Thymus (tissue), 11 donors: Measurements from ENCODE around the gene ANKRD18B. TPM values are rescaled to one million over a fixed set of nuclear protein-coding genes. Genes with fewer than 3 reads are reported as not detected.
"Not testable (repeated sequence)": the region's sequence is repeated elsewhere in the genome, so short reads cannot be mapped to it uniquely, and the experiment has no call there.

Experiments
- DNase-seq, 9 donors: peaks; one replicate each; pipeline ENCODE4 v3.0.0-alpha.2; 2013; ENCODE audit warnings: low spot score in 9 of 9, low read depth in 6 of 9, missing footprints in 1 of 9
- H3K27ac ChIP-seq, 2 donors: one replicate each; pipeline ENCODE4 v1.5.1; 2013; ENCODE audit warnings: control low read depth in 1 of 2, low read depth in 1 of 2, low read length in 1 of 2, mild to moderate bottlenecking in 1 of 2, moderate library complexity in 1 of 2
- H3K27me3 ChIP-seq, 2 donors: one replicate each; pipeline ENCODE4 v1.5.1; 2013; ENCODE audit warnings: low read length in 1 of 2; ENCODE audit not compliant: control insufficient read depth in 2 of 2, insufficient read depth in 1 of 2
- H3K36me3 ChIP-seq, 2 donors: one replicate each; pipeline ENCODE4 v1.5.1; 2013; ENCODE audit warnings: low read length in 1 of 2, mild to moderate bottlenecking in 1 of 2, moderate library complexity in 1 of 2; ENCODE audit not compliant: control insufficient read depth in 2 of 2, insufficient read depth in 2 of 2
- H3K4me1 ChIP-seq, 2 donors: one replicate each; pipeline ENCODE4 v1.5.1; 2013; ENCODE audit warnings: low read length in 2 of 2; ENCODE audit not compliant: control insufficient read depth in 2 of 2, insufficient read depth in 2 of 2
- H3K4me3 ChIP-seq, 2 donors: one replicate each; pipeline ENCODE4 v1.5.1; 2013; ENCODE audit warnings: low read length in 2 of 2, control low read depth in 1 of 2, mild to moderate bottlenecking in 1 of 2
- H3K9me3 ChIP-seq, 2 donors: one replicate each; pipeline ENCODE4 v1.5.1; 2013; ENCODE audit warnings: low read length in 1 of 2, mild to moderate bottlenecking in 1 of 2; ENCODE audit not compliant: control insufficient read depth in 2 of 2, insufficient read depth in 1 of 2
- WGBS: extraction: QIAGEN DNeasy Blood & Tissue Kit; methylation state at CpG from one replicate; pipeline ENCODE4 v1.1.7; 2013; 5-methylcytosine and 5-hydroxymethylcytosine counted together
- polyA plus RNA-seq: library from polyadenylated mRNA; stranded (reverse); fragments of 200-250 nt; gene quantifications from one replicate; pipeline ENCODE4 v1.2.3, GENCODE V29; 2013
- total RNA-seq: library from RNA; stranded (reverse); fragments of 120-200 nt; gene quantifications from one replicate; pipeline ENCODE4 v1.2.4, GENCODE V29; 2013
- donor health status: healthy.

Gene ANKRD18B
- total and polyA plus RNA-seq, 2 donors, result 1.0 to 2.5 TPM

DNA sequence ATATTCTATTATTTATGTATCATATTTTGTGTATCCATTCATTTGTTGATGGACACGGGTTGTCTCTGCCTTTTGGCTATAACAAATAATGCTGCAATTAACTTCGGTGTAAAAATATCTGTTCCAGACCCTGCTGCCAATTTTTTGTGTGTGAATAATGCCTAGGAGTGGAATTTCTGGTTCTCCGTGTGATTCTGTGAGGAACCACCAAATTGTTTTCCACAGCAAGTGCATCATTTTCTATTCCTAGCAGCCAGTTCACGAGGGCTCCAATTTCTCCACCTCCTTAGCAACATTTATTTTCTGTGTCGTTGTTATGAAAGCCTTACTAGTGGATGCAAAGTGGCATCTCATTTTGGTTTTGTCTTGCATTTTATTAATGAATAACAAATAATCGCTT, 2.2 kb upstream of the ANKRD18B start:
- not testable (repeated sequence) for H3K36me3 ChIP-seq, H3K9me3 ChIP-seq, H3K4me3 ChIP-seq, H3K27ac ChIP-seq, DNase-seq
- WGBS, result 84% methylated on average over 6 of the region's 6 CpGs
- Histone ChIP-seq H3K4me1 (peaks cover 6 to 12% of the 10 kb centered on the region in 2 donors), H3K27me3 (peaks cover 12 to 40% of the 10 kb centered on the region in 2 donors)

DNA sequence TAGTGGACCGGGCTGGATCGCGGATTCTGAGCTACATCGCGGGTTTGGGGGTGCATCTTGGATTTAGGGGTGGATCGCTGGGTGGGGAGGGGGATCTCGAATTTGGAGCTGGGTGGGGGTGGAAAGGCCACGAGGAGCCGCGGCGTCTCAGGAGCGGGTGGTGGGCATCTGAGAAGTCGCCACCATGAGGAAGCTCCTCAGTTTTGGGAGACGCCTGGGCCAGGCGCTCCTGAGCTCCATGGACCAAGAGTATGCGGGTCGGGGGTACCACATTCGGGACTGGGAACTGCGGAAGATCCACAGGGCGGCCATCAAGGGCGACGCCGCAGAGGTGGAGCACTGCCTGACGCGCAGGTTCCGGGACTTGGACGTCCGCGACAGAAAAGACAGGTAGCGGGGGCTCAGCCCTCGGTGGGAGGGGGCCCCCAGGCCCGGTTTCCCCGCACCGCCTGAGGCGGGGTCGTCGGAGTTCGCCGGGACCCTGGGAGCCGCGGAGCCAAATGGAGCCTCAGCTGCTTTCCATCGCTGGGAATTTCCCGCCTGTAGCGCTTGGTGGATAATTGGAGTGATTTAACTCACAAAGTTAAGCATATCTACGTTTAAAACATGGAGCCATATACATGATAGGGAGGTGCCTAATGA, 376 bp downstream of the ANKRD18B start:
- peak overlapping the region in 1 of 2 donors; percentile 31 for H3K27ac ChIP-seq
- DNase-seq, result peak in 2 of 9 donors; percentile 8 to 13
- WGBS, result 3% methylated on average over 45 of the region's 45 CpGs
- H3K27me3 ChIP-seq, result peaks cover 12 to 49% of the 10 kb centered on the region in 2 donors
- H3K4me1 ChIP-seq, result peaks cover 6 to 12% of the 10 kb centered on the region in 2 donors
- no peaks in the 10 kb centered on the region for H3K36me3 ChIP-seq
- H3K4me3 ChIP-seq, result peak overlapping the region; percentile 33 to 45
- no peaks in the 10 kb centered on the region for H3K9me3 ChIP-seq

DNA sequence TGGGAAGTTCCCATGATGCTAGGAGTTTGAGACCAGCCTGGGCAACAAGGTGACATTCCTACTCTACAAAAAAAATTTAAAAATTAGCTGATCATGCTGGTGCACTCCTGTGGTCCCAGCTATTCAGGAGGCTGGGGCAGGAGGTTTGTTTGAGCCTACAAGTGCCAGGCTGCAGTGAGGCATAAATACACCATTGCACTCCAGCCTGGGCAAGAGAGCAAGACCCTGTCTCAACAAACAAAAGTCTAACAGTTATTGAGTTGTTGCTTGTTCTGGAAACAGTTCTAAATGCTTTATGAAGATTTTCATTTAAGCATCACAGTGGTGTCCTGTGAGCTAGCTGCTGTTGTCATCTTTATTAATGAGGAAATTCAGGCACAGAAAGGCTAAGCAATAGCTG, 4.0 kb downstream of the ANKRD18B start:
- not testable (repeated sequence) for H3K27ac ChIP-seq, H3K4me3 ChIP-seq, H3K36me3 ChIP-seq, DNase-seq, H3K9me3 ChIP-seq
- peaks cover 10 to 38% of the 10 kb centered on the region in 2 donors for H3K27me3 ChIP-seq
- H3K4me1 ChIP-seq, result peaks cover 6 to 12% of the 10 kb centered on the region in 2 donors

DNA sequence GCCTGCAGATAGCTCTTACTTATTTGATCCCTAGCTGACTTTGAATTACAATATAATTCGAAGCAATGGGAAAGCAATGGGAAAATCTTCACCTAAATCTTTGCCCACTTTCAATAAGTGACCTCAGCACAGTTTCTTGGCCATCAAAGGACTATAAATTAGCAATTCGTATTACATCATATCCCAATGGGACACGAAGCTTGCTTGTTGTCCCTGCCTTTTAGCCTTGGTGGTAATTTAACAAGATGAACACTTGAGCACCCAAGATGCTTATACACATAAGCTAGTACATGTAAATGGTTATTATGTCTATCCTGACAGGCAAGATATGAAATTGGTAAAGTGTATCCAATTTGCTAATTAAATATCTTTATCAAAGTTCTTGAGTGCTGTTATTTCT, 9.9 kb downstream of the ANKRD18B start:
- not testable (repeated sequence) for H3K27ac ChIP-seq, H3K4me1 ChIP-seq, H3K9me3 ChIP-seq, H3K27me3 ChIP-seq, H3K4me3 ChIP-seq, H3K36me3 ChIP-seq, DNase-seq
- 90% methylated on average over 3 of the region's 3 CpGs for WGBS

DNA sequence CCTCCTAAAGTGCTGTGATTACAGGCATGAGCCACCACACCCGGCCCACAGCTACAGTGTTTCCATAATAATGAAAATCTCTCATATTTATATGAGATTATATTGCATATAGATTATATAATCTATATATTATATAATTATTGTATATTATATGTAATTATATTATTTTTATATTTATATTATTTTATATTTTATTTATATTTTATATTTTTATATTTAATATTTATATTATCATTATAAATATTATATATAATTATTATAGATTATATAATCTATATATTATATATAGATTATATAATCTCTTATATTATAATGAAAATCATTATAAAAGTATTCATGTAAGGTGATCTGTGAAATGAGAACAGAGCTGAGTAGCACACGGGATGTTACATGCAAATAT, 11.5 kb downstream of the ANKRD18B start:
- H3K27ac ChIP-seq, result no peak overlapping the region
- H3K36me3 ChIP-seq, result no peaks in the 10 kb centered on the region
- no peak overlapping the region for H3K4me3 ChIP-seq
- H3K9me3 ChIP-seq, result no peaks in the 10 kb centered on the region
- DNase-seq, result no peak
- 97% methylated on average over 2 of the region's 2 CpGs for WGBS
- H3K4me1 ChIP-seq, result no peaks in the 10 kb centered on the region
- H3K27me3 ChIP-seq, result no peaks in the 10 kb centered on the region

DNA sequence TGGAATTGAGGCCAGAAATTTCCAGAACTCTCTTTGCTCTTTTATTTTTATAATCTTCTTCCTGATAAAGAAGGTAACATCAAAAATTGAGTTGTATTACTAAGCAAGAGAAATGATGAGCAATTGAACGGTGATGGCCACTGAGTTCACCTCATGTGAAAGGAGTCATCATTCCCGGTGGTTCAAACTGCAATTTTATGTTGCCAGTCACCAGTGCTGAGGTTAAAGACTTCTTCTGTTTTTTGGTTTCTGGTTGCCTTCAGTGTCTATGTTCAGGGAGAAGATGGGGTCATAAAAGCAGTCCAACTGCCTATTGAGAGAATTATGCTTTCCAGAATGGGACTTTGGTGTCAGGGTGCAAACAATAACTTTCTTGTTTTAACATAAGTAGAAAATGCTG, 19.4 kb downstream of the ANKRD18B start:
- not testable (repeated sequence) for H3K4me1 ChIP-seq, H3K4me3 ChIP-seq, H3K27ac ChIP-seq, DNase-seq, H3K36me3 ChIP-seq, H3K9me3 ChIP-seq, H3K27me3 ChIP-seq
- 96% methylated on average over 2 of the region's 2 CpGs for WGBS

DNA sequence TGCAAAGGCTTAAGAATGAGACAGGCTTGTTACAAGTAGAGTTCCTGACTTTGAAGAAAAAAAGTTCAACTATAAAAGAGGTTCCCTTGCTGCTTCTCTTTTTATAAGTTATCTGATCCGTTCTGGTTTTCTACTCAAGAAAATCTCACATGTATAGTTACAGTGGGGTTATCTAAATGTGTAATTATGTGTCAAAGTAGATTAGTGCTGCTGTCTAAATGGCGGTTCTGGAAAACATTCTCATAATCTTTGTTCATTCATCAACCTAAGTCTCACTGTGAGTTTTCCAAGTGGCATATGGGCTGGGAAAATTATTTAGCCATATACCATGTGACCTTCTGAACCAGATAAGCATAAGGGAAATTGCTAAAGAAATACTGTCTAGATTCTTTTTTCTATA, 21.7 kb downstream of the ANKRD18B start:
- H3K27ac ChIP-seq, H3K4me1 ChIP-seq, H3K36me3 ChIP-seq, H3K9me3 ChIP-seq, H3K4me3 ChIP-seq, H3K27me3 ChIP-seq: not testable (repeated sequence)
- 80% methylated on average over 2 of the region's 2 CpGs for WGBS
- DNase-seq, result peak in 1 of 9 donors; percentile 5

DNA sequence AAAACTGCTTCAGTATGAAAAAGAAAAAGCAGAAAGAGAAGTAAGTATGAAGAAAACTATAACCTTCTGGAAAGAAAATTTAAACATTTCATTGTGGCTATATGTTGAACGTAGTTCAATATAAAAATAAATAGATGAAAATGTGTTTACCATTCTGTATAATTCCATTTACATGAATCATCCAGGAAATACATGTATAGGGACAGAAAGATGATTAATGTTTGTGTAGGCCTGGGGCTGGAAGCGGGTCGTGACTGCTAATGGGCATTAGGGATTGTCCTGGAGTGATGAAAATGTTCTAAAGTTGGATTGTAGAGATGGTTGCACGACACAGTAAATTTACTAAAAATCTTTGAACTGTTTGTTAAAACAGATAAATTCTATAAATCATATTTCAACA, 24.8 kb downstream of the ANKRD18B start:
- H3K27me3 ChIP-seq, H3K4me1 ChIP-seq, H3K9me3 ChIP-seq, H3K4me3 ChIP-seq, H3K36me3 ChIP-seq, H3K27ac ChIP-seq, DNase-seq: not testable (repeated sequence)
- WGBS, result 94% methylated on average over 4 of the region's 4 CpGs

DNA sequence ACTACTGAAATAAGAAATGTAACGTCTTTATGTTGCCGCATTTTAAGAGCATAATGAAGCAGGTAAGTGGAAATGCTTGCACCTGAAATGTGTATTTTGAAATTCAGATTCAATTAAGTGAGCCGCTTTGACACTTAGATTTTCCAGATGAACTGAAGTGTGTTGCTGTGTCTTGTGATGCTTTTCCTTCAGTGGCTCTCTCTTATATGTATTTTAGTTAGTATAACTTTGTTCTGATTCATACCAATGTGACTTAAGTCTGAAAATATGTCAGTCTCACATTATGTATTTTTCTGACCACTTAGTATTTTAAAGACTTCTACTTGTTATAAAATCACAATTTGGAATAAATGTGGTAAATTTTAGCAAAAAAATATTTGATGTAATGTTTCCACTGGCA, 25.4 kb downstream of the ANKRD18B start:
- WGBS, result 99% methylated on average over 3 of the region's 3 CpGs
- not testable (repeated sequence) for H3K4me3 ChIP-seq, DNase-seq, H3K27ac ChIP-seq, H3K4me1 ChIP-seq, H3K27me3 ChIP-seq, H3K36me3 ChIP-seq, H3K9me3 ChIP-seq

DNA sequence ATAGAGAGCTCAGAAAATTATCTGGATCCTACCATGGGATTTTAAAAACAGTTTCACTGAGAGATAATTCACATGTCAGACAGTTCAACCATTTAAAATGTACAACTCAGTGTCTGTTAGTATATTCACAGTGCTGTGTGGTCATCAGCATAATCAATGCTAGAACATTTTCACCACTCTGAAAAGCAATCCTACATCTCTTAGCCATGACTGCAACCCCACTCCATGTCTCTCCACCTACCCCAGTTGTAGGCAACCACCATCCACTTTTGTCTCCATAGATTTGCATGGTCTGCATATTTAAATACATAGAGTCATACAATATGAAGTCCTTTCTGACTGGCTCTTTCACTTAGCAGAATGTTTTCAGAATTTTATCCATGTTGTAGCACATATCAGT, 27.1 kb downstream of the ANKRD18B start:
- not testable (repeated sequence) for H3K9me3 ChIP-seq, H3K4me1 ChIP-seq, H3K4me3 ChIP-seq, H3K27ac ChIP-seq, DNase-seq, H3K36me3 ChIP-seq, H3K27me3 ChIP-seq
